ENCODE results near the gene MYEOV. TPM values are rescaled to one million over a fixed set of nuclear protein-coding genes. Genes with fewer than 3 reads are reported as not detected.

Gene MYEOV
- total and polyA plus RNA-seq, 2 experiments from 2014 or later = 0.14 TPM; not detected in 1

GRCh38 chr11:69280451-69280850, 13.5 kb upstream of the MYEOV start:
- ATAC-seq = no peak
- no peak for DNase-seq (ENCODE audit: low spot score)
- H2AFZ ChIP-seq = no peak overlapping the region
- H3K27ac ChIP-seq (ENCODE audit: low read depth) = no peak overlapping the region
- H3K4me1 ChIP-seq (ENCODE audit: insufficient read depth) = no peaks in the 10 kb centered on the region
- H3K27me3 ChIP-seq (ENCODE audit: insufficient read depth) = no peaks in the 10 kb centered on the region
- H3K9me2 ChIP-seq (ENCODE audit: insufficient read depth) = peaks cover 7% of the 10 kb centered on the region; the same call in 1 of the 2 replicates
- no peaks in the 10 kb centered on the region for H3K36me3 ChIP-seq (ENCODE audit: insufficient read depth)
- no peak overlapping the region for H3K4me3 ChIP-seq
- TF ChIP-seq JUNB (IDR thresholded peaks at IDR 0.05; ENCODE audit: unreplicated experiment) = no peak
- no peak for TF ChIP-seq ZNF331 (CRISPR knock-in tag; IDR thresholded peaks at IDR 0.05; ENCODE audit: low read depth)
- no peak for TF ChIP-seq EZH2 (IDR thresholded peaks at IDR 0.05; ENCODE audit: low read depth, unreplicated experiment)
- no peak for TF ChIP-seq ZNF114 (CRISPR knock-in tag; IDR thresholded peaks at IDR 0.05)
- TF ChIP-seq ETS1 (IDR thresholded peaks at IDR 0.05) = no peak
- no peak for TF ChIP-seq STAT1 (IDR thresholded peaks at IDR 0.05; ENCODE audit: unreplicated experiment)
- no peak for TF ChIP-seq EZH2phosphoT487 (IDR thresholded peaks at IDR 0.05; ENCODE audit: unreplicated experiment)
- TF ChIP-seq CREB1 (CRISPR knock-in tag; IDR thresholded peaks at IDR 0.05; ENCODE audit: low read depth) = no peak
- no peak for TF ChIP-seq NANOG (IDR thresholded peaks at IDR 0.05; ENCODE audit: borderline replicate concordance)
- TF ChIP-seq REST (IDR thresholded peaks at IDR 0.05; ENCODE audit: unreplicated experiment) = no peak
- no peak for TF ChIP-seq POLR2AphosphoS5 (IDR thresholded peaks at IDR 0.05; ENCODE audit: low read depth)
- H3K27ac Mint-ChIP-seq = no peak overlapping the region
- H3K27me3 Mint-ChIP-seq (ENCODE audit: insufficient read depth, low read depth, poor library complexity) = peaks cover 3% of the 10 kb centered on the region
- H3K36me3 Mint-ChIP-seq (ENCODE audit: low read depth) = no peaks in the 10 kb centered on the region
- no peaks in the 10 kb centered on the region for H3K79me2 ChIP-seq (replicated peaks; ENCODE audit: insufficient read depth)
- no peaks in the 10 kb centered on the region for H3F3A ChIP-seq (replicated peaks; ENCODE audit: low read depth)
- no peaks in the 10 kb centered on the region for H3K4me1 Mint-ChIP-seq
- H3K9me3 Mint-ChIP-seq = peaks cover 3% of the 10 kb centered on the region; the same call in 2 of the 3 replicates
- H3K4me3 Mint-ChIP-seq = no peak overlapping the region
- H4K20me1 ChIP-seq (replicated peaks; ENCODE audit: insufficient read depth) = no peaks in the 10 kb centered on the region
- no peak overlapping the region for H3K4me2 ChIP-seq

- H3K79me2 ChIP-seq (replicated peaks; ENCODE audit: insufficient read depth) = no peaks in the 10 kb centered on the region
- 0 out of 2 replicates have a peak, but pooled peaks cover 4% of the 10 kb centered on the region for H3K9me2 ChIP-seq (ENCODE audit: insufficient read depth)
- ATAC-seq (no peak), DNase-seq (ENCODE audit: low spot score) (no peak)
- no peak overlapping the region for H3K4me2 ChIP-seq
- no peak overlapping the region for H2AFZ ChIP-seq
- H3K4me3 ChIP-seq = no peak overlapping the region
- H3K4me3 Mint-ChIP-seq = no peak overlapping the region
- no peak overlapping the region for H3K27ac ChIP-seq (ENCODE audit: low read depth)
- H3K27me3 ChIP-seq (ENCODE audit: insufficient read depth) = no peaks in the 10 kb centered on the region
- H3F3A ChIP-seq (replicated peaks; ENCODE audit: low read depth) = no peaks in the 10 kb centered on the region
- H3K36me3 Mint-ChIP-seq (ENCODE audit: low read depth) = no peaks in the 10 kb centered on the region
- peaks cover 3% of the 10 kb centered on the region; the same call in 2 of the 3 replicates for H3K9me3 Mint-ChIP-seq
- no peaks in the 10 kb centered on the region for H4K20me1 ChIP-seq (replicated peaks; ENCODE audit: insufficient read depth)
- H3K27ac Mint-ChIP-seq = no peak overlapping the region
- H3K4me1 Mint-ChIP-seq = no peaks in the 10 kb centered on the region
- no peaks in the 10 kb centered on the region for H3K4me1 ChIP-seq (ENCODE audit: insufficient read depth)
- peaks cover 2% of the 10 kb centered on the region for H3K27me3 Mint-ChIP-seq (ENCODE audit: insufficient read depth, low read depth, poor library complexity)
- no peaks in the 10 kb centered on the region for H3K36me3 ChIP-seq (ENCODE audit: insufficient read depth)
- TF ChIP-seq STAT1 (IDR thresholded peaks at IDR 0.05; ENCODE audit: unreplicated experiment) = no peak
- no peak for TF ChIP-seq NANOG (IDR thresholded peaks at IDR 0.05; ENCODE audit: borderline replicate concordance)
- no peak for TF ChIP-seq REST (IDR thresholded peaks at IDR 0.05; ENCODE audit: unreplicated experiment)
- no peak for TF ChIP-seq EZH2phosphoT487 (IDR thresholded peaks at IDR 0.05; ENCODE audit: unreplicated experiment)
- no peak for TF ChIP-seq ZNF114 (CRISPR knock-in tag; IDR thresholded peaks at IDR 0.05)
- TF ChIP-seq CTCF (conservative IDR thresholded peaks at IDR 0.05; ENCODE audit: low read depth in 2 of 2) = no peak
- TF ChIP-seq JUNB (IDR thresholded peaks at IDR 0.05; ENCODE audit: unreplicated experiment) = no peak
- no peak for TF ChIP-seq POLR2AphosphoS5 (IDR thresholded peaks at IDR 0.05; ENCODE audit: low read depth)
- no peak for TF ChIP-seq EZH2 (IDR thresholded peaks at IDR 0.05; ENCODE audit: low read depth, unreplicated experiment)
- no peak for TF ChIP-seq ETS1 (IDR thresholded peaks at IDR 0.05)
These were observed 13.0 kb upstream of the MYEOV start for GRCh38 chr11:69280994-69281393.
